ENCODE data around the gene ADCY3. TPM values are rescaled to one million over a fixed set of nuclear protein-coding genes. Genes with fewer than 3 reads are reported as not detected.

ADCY3 gene
- total RNA-seq, 1 donor from 2014 or later = 46.2 TPM

GRCh38 chr2:24820175-24820513 lies 99.9 kb downstream of the ADCY3 start:
- TF ChIP-seq, protein P1, sequence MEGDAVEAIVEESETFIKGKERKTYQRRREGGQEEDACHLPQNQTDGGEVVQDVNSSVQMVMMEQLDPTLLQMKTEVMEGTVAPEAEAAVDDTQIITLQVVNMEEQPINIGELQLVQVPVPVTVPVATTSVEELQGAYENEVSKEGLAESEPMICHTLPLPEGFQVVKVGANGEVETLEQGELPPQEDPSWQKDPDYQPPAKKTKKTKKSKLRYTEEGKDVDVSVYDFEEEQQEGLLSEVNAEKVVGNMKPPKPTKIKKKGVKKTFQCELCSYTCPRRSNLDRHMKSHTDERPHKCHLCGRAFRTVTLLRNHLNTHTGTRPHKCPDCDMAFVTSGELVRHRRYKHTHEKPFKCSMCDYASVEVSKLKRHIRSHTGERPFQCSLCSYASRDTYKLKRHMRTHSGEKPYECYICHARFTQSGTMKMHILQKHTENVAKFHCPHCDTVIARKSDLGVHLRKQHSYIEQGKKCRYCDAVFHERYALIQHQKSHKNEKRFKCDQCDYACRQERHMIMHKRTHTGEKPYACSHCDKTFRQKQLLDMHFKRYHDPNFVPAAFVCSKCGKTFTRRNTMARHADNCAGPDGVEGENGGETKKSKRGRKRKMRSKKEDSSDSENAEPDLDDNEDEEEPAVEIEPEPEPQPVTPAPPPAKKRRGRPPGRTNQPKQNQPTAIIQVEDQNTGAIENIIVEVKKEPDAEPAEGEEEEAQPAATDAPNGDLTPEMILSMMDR (conservative IDR thresholded peaks at IDR 0.05) = no peak
- no peaks in the 10 kb centered on the region for H3K9me3 Mint-ChIP-seq
- no peak overlapping the region for H3K4me3 Mint-ChIP-seq
- no peaks in the 10 kb centered on the region for H3K27me3 Mint-ChIP-seq
- H3K4me1 Mint-ChIP-seq (ENCODE audit: unreplicated experiment) = no peaks in the 10 kb centered on the region
- peaks cover 26% of the 10 kb centered on the region for H3K36me3 Mint-ChIP-seq
- DNase-seq (ENCODE audit: extremely low spot score, unreplicated experiment) = peak; percentile 47
- no peak overlapping the region for H3K27ac Mint-ChIP-seq

DNA sequence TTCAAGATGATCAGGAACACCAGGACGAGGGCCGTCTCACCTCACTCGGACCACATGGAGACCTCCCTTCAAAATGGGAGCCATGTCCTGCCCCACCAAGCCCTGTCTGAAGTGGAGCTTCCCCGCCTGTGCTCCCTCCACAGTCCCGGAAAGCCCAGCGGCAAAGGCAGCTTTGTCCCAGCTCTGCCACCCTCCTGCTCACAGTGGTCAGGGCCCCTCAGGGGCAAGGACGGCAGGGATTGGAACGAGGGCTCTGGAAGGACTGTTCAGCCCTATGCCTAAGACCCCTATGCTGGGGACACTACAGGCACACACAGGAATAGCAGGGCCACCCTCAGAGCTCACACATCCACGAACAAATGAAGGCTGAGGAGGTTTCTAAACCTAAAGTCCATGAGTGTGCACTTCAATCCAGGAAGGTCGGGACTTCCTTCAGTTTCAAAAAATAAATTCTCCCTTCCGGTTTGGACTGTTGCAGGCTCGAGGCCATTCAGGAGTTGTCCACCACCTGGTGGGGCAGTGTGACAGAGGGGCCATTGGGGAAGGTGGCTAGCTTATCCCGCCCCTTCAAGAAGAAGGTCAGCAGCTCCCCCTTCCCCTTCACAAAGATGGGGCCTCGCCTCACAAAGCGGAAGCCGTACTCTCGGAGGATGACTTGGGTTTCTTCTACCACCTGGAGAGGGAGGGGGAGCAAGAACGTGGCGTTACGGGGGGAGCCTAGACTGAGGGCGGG lies 100.4 kb downstream of the ADCY3 start:
- Mint-ChIP-seq H3K36me3 (peaks cover 26% of the 10 kb centered on the region), H3K9me3 (no peaks in the 10 kb centered on the region), H3K27me3 (no peaks in the 10 kb centered on the region), H3K4me1 (ENCODE audit: unreplicated experiment) (no peaks in the 10 kb centered on the region), H3K4me3 (no peak overlapping the region), H3K27ac (no peak overlapping the region)
- TF ChIP-seq, protein P1 (conservative IDR thresholded peaks at IDR 0.05) = no peak
- DNase-seq (ENCODE audit: extremely low spot score, unreplicated experiment) = peak; percentile 59

DNA sequence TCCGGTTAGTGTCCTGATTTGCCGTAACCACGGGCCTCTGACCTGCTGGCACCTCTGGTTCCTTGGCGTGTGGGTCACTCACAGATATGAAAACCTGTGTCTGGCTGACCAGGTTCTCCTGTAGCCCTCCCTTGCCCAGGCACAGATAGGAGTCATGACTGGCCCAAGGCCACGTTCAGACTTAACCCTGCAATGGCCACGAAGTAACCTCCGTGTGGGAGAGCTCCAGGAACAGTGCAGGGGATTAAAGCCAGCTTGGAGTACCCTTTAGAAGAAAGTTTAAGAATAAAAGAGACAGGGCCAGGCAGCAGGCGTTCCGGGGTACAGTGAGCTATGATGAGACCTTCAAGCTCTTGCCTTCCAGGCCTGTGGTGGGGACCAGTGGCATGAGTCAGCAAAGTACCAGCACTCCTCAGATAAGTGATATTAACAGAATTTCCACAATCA lies 101.3 kb downstream of the ADCY3 start:
- H3K36me3 Mint-ChIP-seq = peaks cover 28% of the 10 kb centered on the region
- TF ChIP-seq, protein P1 (conservative IDR thresholded peaks at IDR 0.05) = no peak
- no peak overlapping the region for H3K4me3 Mint-ChIP-seq
- DNase-seq (ENCODE audit: extremely low spot score, unreplicated experiment) = peak; percentile 55
- H3K4me1 Mint-ChIP-seq (ENCODE audit: unreplicated experiment) = peaks cover 4% of the 10 kb centered on the region
- no peaks in the 10 kb centered on the region for H3K9me3 Mint-ChIP-seq
- H3K27me3 Mint-ChIP-seq = no peaks in the 10 kb centered on the region
- no peak overlapping the region for H3K27ac Mint-ChIP-seq

- peaks cover 4% of the 10 kb centered on the region for H3K4me1 Mint-ChIP-seq (ENCODE audit: unreplicated experiment)
- peaks cover 40% of the 10 kb centered on the region for H3K36me3 Mint-ChIP-seq
- no peak for DNase-seq (ENCODE audit: extremely low spot score, unreplicated experiment)
- H3K27me3 Mint-ChIP-seq = no peaks in the 10 kb centered on the region
- H3K9me3 Mint-ChIP-seq = no peaks in the 10 kb centered on the region
- H3K4me3 Mint-ChIP-seq = no peak overlapping the region
- H3K27ac Mint-ChIP-seq = no peak overlapping the region
- TF ChIP-seq, protein P1 (conservative IDR thresholded peaks at IDR 0.05) = no peak
Measured at GRCh38 chr2:24816884-24817283, 103.2 kb downstream of the ADCY3 start.

- Mint-ChIP-seq H3K27me3 (no peaks in the 10 kb centered on the region), H3K27ac (no peak overlapping the region), H3K4me1 (ENCODE audit: unreplicated experiment) (peaks cover 4% of the 10 kb centered on the region), H3K4me3 (no peak overlapping the region), H3K36me3 (peaks cover 42% of the 10 kb centered on the region), H3K9me3 (no peaks in the 10 kb centered on the region)
- DNase-seq (ENCODE audit: extremely low spot score, unreplicated experiment) = peak; percentile 25
- TF ChIP-seq, protein P1 (conservative IDR thresholded peaks at IDR 0.05) = no peak
Measured at GRCh38 chr2:24816404-24816803, 103.6 kb downstream of the ADCY3 start.

Measured in type B pancreatic cell (in vitro differentiated cells).